GM12878 (cell line): ENCODE measurements around the gene CD3E. TPM values are rescaled to one million over a fixed set of nuclear protein-coding genes. Genes with fewer than 3 reads are reported as not detected.

Source experiments
- ATAC-seq: fragments of 200-7000 bp; cut with Tn5 transposase; 3 replicates; pipeline ENCODE4 v1.9.1; 2020; ENCODE audit warnings: mild to moderate bottlenecking, moderate library complexity
- BruUV-seq: library from RNA; stranded (reverse); fragments of 400-500 nt; replicated peaks from 2 replicates; lab custom pipeline; 2021; lab: Mats Ljungman, UMichigan
- CTCF ChIA-PET: fragments of 300-600 bp; sonication (Branson Sonifier 250); formaldehyde crosslinking; extraction: SDS; loops from one replicate; lab custom pipeline; 2021; ENCODE audit warnings: inconsistent platforms; lab: Yijun Ruan, JAX
- POLR2A ChIA-PET: fragments of 350-600 bp; formaldehyde crosslinking; extraction: SDS; loops from one replicate; lab custom pipeline; 2021; ENCODE audit warnings: inconsistent platforms; lab: Charles Lee
- RAD21 ChIA-PET: fragments of 300-600 bp; sonication (Branson Sonifier 250); formaldehyde crosslinking; loops from one replicate; lab custom pipeline; 2023; ENCODE audit warnings: antibody characterized with exemption; ENCODE audit not compliant: unreplicated experiment; lab: Charles Lee
- SMC1A ChIA-PET: fragments of 300-600 bp; sonication (Branson Sonifier 250); formaldehyde crosslinking; loops from one replicate; lab custom pipeline; 2023; ENCODE audit not compliant: unreplicated experiment, uncharacterized antibody; lab: Charles Lee
- DNase-seq: peaks from one replicate; pipeline ENCODE4 v3.0.0-alpha.2; 2011; ENCODE audit warnings: low read depth, low spot score
- FAIRE-seq: peaks from 3 replicates; lab custom pipeline; 2011; peaks lifted over from hg19 to GRCh38; lab: Jason Lieb, UNC
- H2AFZ ChIP-seq: 2 replicates; pipeline ENCODE4 v1.6.0; 2011; ENCODE audit warnings: low read depth, low read length, control low read depth; ENCODE audit not compliant: control insufficient read depth
- H3K27ac ChIP-seq: 2 replicates; pipeline ENCODE4 v1.5.1; 2011; ENCODE audit warnings: control low read depth; ENCODE audit not compliant: control insufficient read depth, insufficient read depth
- H3K27me3 ChIP-seq, 2 experiments: replicated peaks in 1 of 2; 2 replicates each; pipeline versions ENCODE4 v1.6.0 to v1.6.1; 2011; ENCODE audit warnings: low read length in 1 of 2; ENCODE audit not compliant: control insufficient read depth in 2 of 2, insufficient read depth in 2 of 2
- H3K36me3 ChIP-seq, 2 experiments: 2 replicates each; pipeline ENCODE4 v1.5.1; 2011; ENCODE audit warnings: low read length in 1 of 2; ENCODE audit not compliant: control insufficient read depth in 2 of 2, insufficient read depth in 2 of 2
- H3K4me1 ChIP-seq: 2 replicates; pipeline ENCODE4 v1.6.1; 2011; ENCODE audit warnings: mild to moderate bottlenecking, low read length, moderate library complexity, mixed read lengths; ENCODE audit not compliant: control insufficient read depth, insufficient read depth
- H3K4me2 ChIP-seq: 2 replicates; pipeline ENCODE4 v1.6.0; 2011; ENCODE audit warnings: control low read depth; ENCODE audit not compliant: control insufficient read depth, insufficient read depth
- H3K4me3 ChIP-seq: fragments of 200-600 bp; sonication (generic); 2 replicates; pipeline ENCODE4 v1.5.1; 2016
- H3K79me2 ChIP-seq: 2 replicates; pipeline ENCODE4 v1.6.0; 2011; ENCODE audit warnings: low read length; ENCODE audit not compliant: control insufficient read depth, insufficient read depth
- H3K9ac ChIP-seq: 2 replicates; pipeline ENCODE4 v1.8.0; 2011; ENCODE audit warnings: low read length, control low read depth, mixed read lengths; ENCODE audit not compliant: control insufficient read depth, insufficient read depth
- H3K9me3 ChIP-seq: replicated peaks from 3 replicates; pipeline ENCODE4 v1.5.1; 2011; ENCODE audit warnings: mild to moderate bottlenecking, low read length; ENCODE audit not compliant: control insufficient read depth, insufficient read depth
- H4K20me1 ChIP-seq: 2 replicates; pipeline ENCODE4 v1.6.0; 2011; ENCODE audit not compliant: control insufficient read depth, insufficient read depth
- CHD1 ChIP-seq: IDR thresholded peaks from 2 replicates; pipeline ENCODE4 v1.6.1; 2012; ENCODE audit warnings: low read depth, low read length, improper control_type of control experiment
- CREB1 ChIP-seq: IDR thresholded peaks from 2 replicates; pipeline ENCODE4 v1.6.1; 2012; ENCODE audit warnings: low read depth, mild to moderate bottlenecking, inconsistent platforms
- ESRRA ChIP-seq: IDR thresholded peaks from 2 replicates; pipeline ENCODE4 v1.6.1; 2012; ENCODE audit warnings: mild to moderate bottlenecking, low read length, improper control_type of control experiment
- FOS ChIP-seq: IDR thresholded peaks from 3 replicates; pipeline ENCODE4 v1.6.1; 2011; ENCODE audit warnings: borderline replicate concordance; ENCODE audit not compliant: insufficient read length; ENCODE audit errors: extremely low read depth
- KAT2A ChIP-seq: conservative IDR thresholded peaks from 2 replicates; pipeline ENCODE4 v1.6.1; 2011; ENCODE audit warnings: low read depth, low read length; ENCODE audit not compliant: control insufficient read depth
- KDM1A ChIP-seq: fragments of 200-600 bp; sonication (generic); IDR thresholded peaks from 2 replicates; pipeline ENCODE4 v1.6.1; 2016; ENCODE audit warnings: borderline replicate concordance
- MXI1 ChIP-seq: fragments of 150-350 bp; IDR thresholded peaks from 2 replicates; pipeline ENCODE4 v1.6.1; 2011; ENCODE audit warnings: low read depth, mild to moderate bottlenecking, inconsistent platforms, low read length, improper control_type of control experiment
- NR2C1 ChIP-seq: fragments of 450-650 bp; IDR thresholded peaks from 2 replicates; pipeline ENCODE4 v1.6.1; 2017; ENCODE audit warnings: antibody characterized with exemption, mild to moderate bottlenecking, moderate library complexity
- RAD51 ChIP-seq: fragments of 450-650 bp; IDR thresholded peaks from 2 replicates; pipeline ENCODE4 v1.6.1; 2016; ENCODE audit warnings: moderate library complexity, mild to moderate bottlenecking, inconsistent platforms
- SMAD1 ChIP-seq: fragments of 450-650 bp; IDR thresholded peaks from 2 replicates; pipeline ENCODE4 v1.6.1; 2018; ENCODE audit warnings: mild to moderate bottlenecking, low read depth; ENCODE audit not compliant: partially characterized antibody
- TBL1XR1 ChIP-seq: IDR thresholded peaks from 2 replicates; pipeline ENCODE4 v1.6.1; 2012; ENCODE audit warnings: low read depth, low read length, improper control_type of control experiment
- TCF3 ChIP-seq: IDR thresholded peaks from 2 replicates; pipeline ENCODE4 v1.6.1; 2012; ENCODE audit warnings: low read depth, mild to moderate bottlenecking, low read length, borderline replicate concordance; ENCODE audit not compliant: insufficient read depth
- ZNF217 ChIP-seq: fragments of 450-650 bp; IDR thresholded peaks from 2 replicates; pipeline ENCODE4 v1.6.1; 2017; ENCODE audit warnings: antibody characterized with exemption, mild to moderate bottlenecking
- ZNF384 ChIP-seq: IDR thresholded peaks from 2 replicates; pipeline ENCODE4 v1.6.1; 2012; ENCODE audit warnings: low read depth, mild to moderate bottlenecking, low read length, improper control_type of control experiment, borderline replicate concordance
- WGBS: methylation state at CpG from one replicate; pipeline ENCODE4 v1.1.6; 2016; ENCODE audit warnings: low lambda C conversion rate; ENCODE audit not compliant: insufficient replicate concordance, insufficient coverage; ENCODE audit errors: missing lambda C conversion rate; 5-methylcytosine and 5-hydroxymethylcytosine counted together
- in situ Hi-C: fragments of 300-500 bp; cut with MboI; formaldehyde crosslinking; loops from 9 replicates; pipeline ENCODE4 v1.14.3; 2018; ENCODE audit warnings: mixed read lengths
- intact Hi-C: fragments of 100-400 bp; cut with micrococcal nuclease; formaldehyde crosslinking; loops from one replicate; pipeline ENCODE4 v1.14.2; 2022; ENCODE audit not compliant: unreplicated experiment
- polyA plus RNA-seq, 11 experiments: library from polyadenylated mRNA; depleted of rRNA in 4 of 11; unstranded in 6 of 11; stranded (reverse) in 5 of 11; fragments of >200 nt; fragmentation: Nextera tagmentation in 4 of 11; fragmentation: Illumina TruSeq in 1 of 11; extraction: Ambion mirVana in 4 of 11; extraction: Trizol in 1 of 11; gene quantifications; 1 replicate in 1 of 11; 2 replicates in 10 of 11; pipeline versions ENCODE4 v1.2.1 to v1.2.3, GENCODE V29; 2011 to 2016; ENCODE audit warnings: inconsistent platforms in 2 of 11, missing spikeins in 2 of 11, low read depth in 1 of 11
- total RNA-seq, 4 experiments: library from RNA; depleted of rRNA in 3 of 4; stranded (reverse); fragments of >200 nt in 3 of 4; fragmentation: Illumina TruSeq in 1 of 4; extraction: Trizol in 1 of 4; gene quantifications; 2 replicates each; pipeline versions ENCODE4 v1.2.1 to v1.2.3, GENCODE V29; 2013 to 2021
- TF ChIP-seq, protein P1 (sequence below): fragments of 450-650 bp; conservative IDR thresholded peaks from 2 replicates; pipeline ENCODE4 v1.6.1; 2017; ENCODE audit warnings: mild to moderate bottlenecking, moderate library complexity
- TF ChIP-seq, protein P2 (sequence below): IDR thresholded peaks from 2 replicates; pipeline ENCODE4 v1.6.1; 2012; ENCODE audit warnings: low read depth, low read length, improper control_type of control experiment
- TF ChIP-seq, protein P3 (sequence below): fragments of 450-650 bp; IDR thresholded peaks from 2 replicates; pipeline ENCODE4 v1.6.1; 2017; ENCODE audit warnings: antibody characterized with exemption, mild to moderate bottlenecking, moderate library complexity

Gene CD3E
- total and polyA plus RNA-seq, 10 of the 15 experiments (the other 5 are each of a cell fraction or from before 2014, with no cell fraction given), result 0.10 to 17.3 (median 3.8) TPM

DNA sequence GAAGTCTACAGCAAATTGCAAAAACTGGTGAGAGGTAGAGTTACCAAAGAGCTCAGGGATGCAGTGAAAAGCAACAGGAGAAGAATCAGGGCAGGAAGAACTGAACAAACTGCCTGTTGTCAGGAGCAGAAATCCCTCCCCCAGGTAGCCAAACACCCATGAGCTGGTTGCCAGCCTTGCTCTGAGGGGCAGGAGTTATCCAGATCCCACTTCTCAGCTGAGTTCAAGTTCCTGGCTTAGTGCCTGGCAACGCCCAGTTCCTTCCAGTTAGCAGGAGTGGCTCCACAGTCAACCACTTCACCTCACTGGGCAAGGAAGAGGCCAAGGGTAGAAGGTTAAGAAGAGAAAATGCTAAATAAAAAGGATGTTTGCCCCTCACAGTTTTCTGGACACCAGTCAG is 38.6 kb upstream of the CD3E start:
- no peak overlapping the region for H3K27ac ChIP-seq
- H3K4me1 ChIP-seq, result peaks cover 9% of the 10 kb centered on the region
- no peak overlapping the region for H3K4me2 ChIP-seq
- no peak overlapping the region for H3K9ac ChIP-seq
- SMC1A ChIA-PET, result interaction anchor here (0.7 to 10.2 kb wide), 9 partner anchors 10 to 120 kb away, joined by 3 to 56 read pairs (median 3); partner anchors contain the start of gene MPZL3
- CTCF ChIA-PET, result interaction anchor here (0.7 to 5.3 kb wide), 5 partner anchors 9 to 67 kb away, joined by 3 to 35 read pairs (median 4); no protein-coding TSS in a partner anchor
- H3K79me2 ChIP-seq, result no peaks in the 10 kb centered on the region
- no peaks in the 10 kb centered on the region for H4K20me1 ChIP-seq
- no peak for TF ChIP-seq ZNF217
- TF ChIP-seq RAD51, result no peak
- TF ChIP-seq ZNF384, result no peak
- TF ChIP-seq KDM1A, result no peak
- no peak for TF ChIP-seq ESRRA
- TF ChIP-seq TCF3, result no peak
- TF ChIP-seq, protein P1, sequence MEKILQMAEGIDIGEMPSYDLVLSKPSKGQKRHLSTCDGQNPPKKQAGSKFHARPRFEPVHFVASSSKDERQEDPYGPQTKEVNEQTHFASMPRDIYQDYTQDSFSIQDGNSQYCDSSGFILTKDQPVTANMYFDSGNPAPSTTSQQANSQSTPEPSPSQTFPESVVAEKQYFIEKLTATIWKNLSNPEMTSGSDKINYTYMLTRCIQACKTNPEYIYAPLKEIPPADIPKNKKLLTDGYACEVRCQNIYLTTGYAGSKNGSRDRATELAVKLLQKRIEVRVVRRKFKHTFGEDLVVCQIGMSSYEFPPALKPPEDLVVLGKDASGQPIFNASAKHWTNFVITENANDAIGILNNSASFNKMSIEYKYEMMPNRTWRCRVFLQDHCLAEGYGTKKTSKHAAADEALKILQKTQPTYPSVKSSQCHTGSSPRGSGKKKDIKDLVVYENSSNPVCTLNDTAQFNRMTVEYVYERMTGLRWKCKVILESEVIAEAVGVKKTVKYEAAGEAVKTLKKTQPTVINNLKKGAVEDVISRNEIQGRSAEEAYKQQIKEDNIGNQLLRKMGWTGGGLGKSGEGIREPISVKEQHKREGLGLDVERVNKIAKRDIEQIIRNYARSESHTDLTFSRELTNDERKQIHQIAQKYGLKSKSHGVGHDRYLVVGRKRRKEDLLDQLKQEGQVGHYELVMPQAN, result no peak
- TF ChIP-seq CHD1, result no peak
- TF ChIP-seq TBL1XR1, result no peak
- TF ChIP-seq, protein P2, sequence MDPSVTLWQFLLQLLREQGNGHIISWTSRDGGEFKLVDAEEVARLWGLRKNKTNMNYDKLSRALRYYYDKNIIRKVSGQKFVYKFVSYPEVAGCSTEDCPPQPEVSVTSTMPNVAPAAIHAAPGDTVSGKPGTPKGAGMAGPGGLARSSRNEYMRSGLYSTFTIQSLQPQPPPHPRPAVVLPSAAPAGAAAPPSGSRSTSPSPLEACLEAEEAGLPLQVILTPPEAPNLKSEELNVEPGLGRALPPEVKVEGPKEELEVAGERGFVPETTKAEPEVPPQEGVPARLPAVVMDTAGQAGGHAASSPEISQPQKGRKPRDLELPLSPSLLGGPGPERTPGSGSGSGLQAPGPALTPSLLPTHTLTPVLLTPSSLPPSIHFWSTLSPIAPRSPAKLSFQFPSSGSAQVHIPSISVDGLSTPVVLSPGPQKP, result no peak
- TF ChIP-seq MXI1, result no peak
- no peak for TF ChIP-seq SMAD1
- TF ChIP-seq CREB1, result no peak
- no peak for TF ChIP-seq KAT2A
- TF ChIP-seq, protein P3, sequence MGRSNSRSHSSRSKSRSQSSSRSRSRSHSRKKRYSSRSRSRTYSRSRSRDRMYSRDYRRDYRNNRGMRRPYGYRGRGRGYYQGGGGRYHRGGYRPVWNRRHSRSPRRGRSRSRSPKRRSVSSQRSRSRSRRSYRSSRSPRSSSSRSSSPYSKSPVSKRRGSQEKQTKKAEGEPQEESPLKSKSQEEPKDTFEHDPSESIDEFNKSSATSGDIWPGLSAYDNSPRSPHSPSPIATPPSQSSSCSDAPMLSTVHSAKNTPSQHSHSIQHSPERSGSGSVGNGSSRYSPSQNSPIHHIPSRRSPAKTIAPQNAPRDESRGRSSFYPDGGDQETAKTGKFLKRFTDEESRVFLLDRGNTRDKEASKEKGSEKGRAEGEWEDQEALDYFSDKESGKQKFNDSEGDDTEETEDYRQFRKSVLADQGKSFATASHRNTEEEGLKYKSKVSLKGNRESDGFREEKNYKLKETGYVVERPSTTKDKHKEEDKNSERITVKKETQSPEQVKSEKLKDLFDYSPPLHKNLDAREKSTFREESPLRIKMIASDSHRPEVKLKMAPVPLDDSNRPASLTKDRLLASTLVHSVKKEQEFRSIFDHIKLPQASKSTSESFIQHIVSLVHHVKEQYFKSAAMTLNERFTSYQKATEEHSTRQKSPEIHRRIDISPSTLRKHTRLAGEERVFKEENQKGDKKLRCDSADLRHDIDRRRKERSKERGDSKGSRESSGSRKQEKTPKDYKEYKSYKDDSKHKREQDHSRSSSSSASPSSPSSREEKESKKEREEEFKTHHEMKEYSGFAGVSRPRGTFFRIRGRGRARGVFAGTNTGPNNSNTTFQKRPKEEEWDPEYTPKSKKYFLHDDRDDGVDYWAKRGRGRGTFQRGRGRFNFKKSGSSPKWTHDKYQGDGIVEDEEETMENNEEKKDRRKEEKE, result no peak
- no peak for TF ChIP-seq NR2C1
- no peak for TF ChIP-seq FOS
- TF ChIP-seq, all 136 proteins: peak for 0
- ATAC-seq, result no peak
- in situ Hi-C loops (no loop called here), intact Hi-C loops (no loop called here)
- H3K36me3 ChIP-seq, result no peaks in the 10 kb centered on the region
- H3K27me3 ChIP-seq, result peaks cover 0 to 11% of the 10 kb centered on the region in 2 experiments; a peak in 1 of 4 replicates
- H2AFZ ChIP-seq, result no peak overlapping the region
- no TSS peak for BruUV-seq
- POLR2A ChIA-PET, result no interaction called here
- FAIRE-seq, result no peak
- WGBS, result 0% methylated on average over 1 of the region's 1 CpG
- no peaks in the 10 kb centered on the region for H3K9me3 ChIP-seq
- RAD21 ChIA-PET, result interaction anchor here (1.4 kb wide), 1 partner anchor 67 kb away, joined by 5 read pairs; no protein-coding TSS in a partner anchor
- no peak for DNase-seq
- no peak overlapping the region for H3K4me3 ChIP-seq
